AG04449 (cell line): ENCODE measurements around the gene GPR31.
"Not testable (repeated sequence)": the region's sequence is repeated elsewhere in the genome, so short reads cannot be mapped to it uniquely, and the experiment has no call there.

ENCODE experiments used
- CTCF ChIA-PET: fragments of 350-600 bp; formaldehyde crosslinking; extraction: SDS; loops from one replicate; lab custom pipeline; 2021; ENCODE audit warnings: antibody characterized with exemption; lab: Yijun Ruan, JAX
- POLR2A ChIA-PET: fragments of 400-600, 350-600 bp; formaldehyde crosslinking; extraction: SDS; loops from one replicate; lab custom pipeline; 2020; ENCODE audit warnings: antibody characterized with exemption, inconsistent platforms; lab: Yijun Ruan, JAX
- DNase-seq: peaks from one replicate; pipeline ENCODE4 v3.0.0-alpha.2; 2010; ENCODE audit warnings: low read depth, low spot score
- H3K4me3 ChIP-seq: 2 replicates; pipeline ENCODE4 v1.5.1; 2011; ENCODE audit warnings: low read depth, mild to moderate bottlenecking, control low read depth, low read length
- TF ChIP-seq, protein P1 (sequence below): IDR thresholded peaks from one replicate; pipeline ENCODE4 v1.5.1; 2011; ENCODE audit warnings: mild to moderate bottlenecking, moderate library complexity, low read length, control low read depth, inconsistent platforms; ENCODE audit not compliant: insufficient read depth; ENCODE audit errors: missing control alignments

Gene GPR31, protein sequence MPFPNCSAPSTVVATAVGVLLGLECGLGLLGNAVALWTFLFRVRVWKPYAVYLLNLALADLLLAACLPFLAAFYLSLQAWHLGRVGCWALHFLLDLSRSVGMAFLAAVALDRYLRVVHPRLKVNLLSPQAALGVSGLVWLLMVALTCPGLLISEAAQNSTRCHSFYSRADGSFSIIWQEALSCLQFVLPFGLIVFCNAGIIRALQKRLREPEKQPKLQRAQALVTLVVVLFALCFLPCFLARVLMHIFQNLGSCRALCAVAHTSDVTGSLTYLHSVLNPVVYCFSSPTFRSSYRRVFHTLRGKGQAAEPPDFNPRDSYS

GRCh38 chr6:167157863-167158262 is at the start of gene GPR31:
GPR31 (minus strand) TSS chr6:167157980; CDS start chr6:167157831, 149 bp downstream.
- TF ChIP-seq, protein P1, sequence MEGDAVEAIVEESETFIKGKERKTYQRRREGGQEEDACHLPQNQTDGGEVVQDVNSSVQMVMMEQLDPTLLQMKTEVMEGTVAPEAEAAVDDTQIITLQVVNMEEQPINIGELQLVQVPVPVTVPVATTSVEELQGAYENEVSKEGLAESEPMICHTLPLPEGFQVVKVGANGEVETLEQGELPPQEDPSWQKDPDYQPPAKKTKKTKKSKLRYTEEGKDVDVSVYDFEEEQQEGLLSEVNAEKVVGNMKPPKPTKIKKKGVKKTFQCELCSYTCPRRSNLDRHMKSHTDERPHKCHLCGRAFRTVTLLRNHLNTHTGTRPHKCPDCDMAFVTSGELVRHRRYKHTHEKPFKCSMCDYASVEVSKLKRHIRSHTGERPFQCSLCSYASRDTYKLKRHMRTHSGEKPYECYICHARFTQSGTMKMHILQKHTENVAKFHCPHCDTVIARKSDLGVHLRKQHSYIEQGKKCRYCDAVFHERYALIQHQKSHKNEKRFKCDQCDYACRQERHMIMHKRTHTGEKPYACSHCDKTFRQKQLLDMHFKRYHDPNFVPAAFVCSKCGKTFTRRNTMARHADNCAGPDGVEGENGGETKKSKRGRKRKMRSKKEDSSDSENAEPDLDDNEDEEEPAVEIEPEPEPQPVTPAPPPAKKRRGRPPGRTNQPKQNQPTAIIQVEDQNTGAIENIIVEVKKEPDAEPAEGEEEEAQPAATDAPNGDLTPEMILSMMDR: no peak
- CTCF ChIA-PET: no interaction called here
- POLR2A ChIA-PET: no interaction called here
- DNase-seq: no peak
- H3K4me3 ChIP-seq: no peak within 1 kb of the TSS

GRCh38 chr6:167207527-167207926 is 49.7 kb upstream of the GPR31 start:
- ChIA-PET POLR2A (no interaction called here), CTCF (no interaction called here)
- TF ChIP-seq, protein P1: no peak
- H3K4me3 ChIP-seq: no peak overlapping the region
- DNase-seq: no peak

- POLR2A ChIA-PET, H3K4me3 ChIP-seq, CTCF ChIA-PET, DNase-seq: not testable (repeated sequence)
These were observed 47.5 kb upstream of the GPR31 start for GRCh38 chr6:167205316-167205715.

DNA sequence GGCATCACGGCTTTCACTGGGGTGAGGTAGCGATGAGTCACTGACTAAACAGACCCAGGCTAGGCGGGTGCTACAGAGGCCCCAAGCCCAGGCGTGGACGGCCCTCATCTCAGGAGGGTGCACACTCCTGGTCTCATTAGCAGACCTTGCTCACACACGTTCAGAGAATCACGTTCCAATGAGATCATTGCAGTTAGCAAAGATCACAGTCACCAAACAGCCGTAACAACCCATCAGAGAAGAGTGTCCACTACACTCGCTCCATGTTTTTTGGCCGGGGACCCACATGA is 46.2 kb upstream of the GPR31 start:
- POLR2A ChIA-PET, H3K4me3 ChIP-seq, CTCF ChIA-PET, DNase-seq: not testable (repeated sequence)

GRCh38 chr6:167203261-167204058 is 45.7 kb upstream of the GPR31 start:
- CTCF ChIA-PET: interaction anchor here (1.2 kb wide), 1 partner anchor 88 kb away, joined by 3 read pairs; the partner anchor contains the start of gene UNC93A
- DNase-seq, H3K4me3 ChIP-seq, POLR2A ChIA-PET: not testable (repeated sequence)

DNA sequence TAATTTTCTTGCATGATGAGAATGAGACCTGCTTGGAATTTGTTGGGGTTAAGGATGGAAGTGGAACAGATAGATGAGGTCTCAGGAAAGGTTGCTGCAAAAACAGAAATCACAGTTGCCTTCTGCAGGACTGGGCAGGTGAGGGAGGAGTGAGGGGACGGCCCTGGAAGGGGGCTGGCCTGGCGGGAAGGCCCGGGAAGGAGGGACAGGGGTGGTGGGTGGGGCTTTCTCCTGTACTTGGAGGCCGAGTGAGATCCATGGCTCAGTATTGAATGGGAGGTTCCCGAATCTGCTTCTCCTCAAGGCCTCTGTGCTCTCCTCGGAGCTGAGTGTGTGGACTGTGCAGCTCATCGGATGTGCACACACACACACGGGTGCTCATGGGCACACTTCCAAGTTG is 44.8 kb upstream of the GPR31 start:
- CTCF ChIA-PET: interaction anchor here (1.2 kb wide), 1 partner anchor 89 kb away, joined by 3 read pairs; the partner anchor contains the start of gene UNC93A
- POLR2A ChIA-PET, DNase-seq, H3K4me3 ChIP-seq: not testable (repeated sequence)

DNA sequence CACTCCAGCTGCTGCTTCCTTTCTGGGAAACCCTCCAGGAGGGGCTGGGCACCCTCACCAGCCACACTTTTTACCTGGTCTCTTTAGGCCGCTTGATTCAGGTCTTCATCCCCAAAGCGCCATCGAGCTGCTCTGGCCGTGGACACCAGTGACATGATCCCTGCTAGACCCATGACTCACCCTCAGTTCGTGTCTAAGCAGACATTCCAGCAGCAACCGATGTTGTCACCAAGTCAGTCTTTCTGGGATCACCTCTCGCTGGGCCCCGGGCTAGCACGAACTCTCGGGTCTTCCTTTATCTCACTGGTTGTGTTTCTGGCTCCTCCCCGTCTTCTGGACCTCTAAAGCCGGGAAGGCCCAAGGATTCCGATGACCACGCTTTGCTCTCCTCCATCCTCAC is 43.0 kb upstream of the GPR31 start:
- TF ChIP-seq, protein P1: no peak
- no peak for DNase-seq
- POLR2A ChIA-PET: no interaction called here

GRCh38 chr6:167195941-167196610 is 38.3 kb upstream of the GPR31 start:
- POLR2A ChIA-PET, DNase-seq, H3K4me3 ChIP-seq, CTCF ChIA-PET: not testable (repeated sequence)

More for the DNA sequence above, 43.0 kb upstream of the GPR31 start:
- CTCF ChIA-PET: no interaction called here
- no peak overlapping the region for H3K4me3 ChIP-seq

- CTCF ChIA-PET, H3K4me3 ChIP-seq: not testable (repeated sequence)
These were observed 35.8 kb upstream of the GPR31 start for GRCh38 chr6:167193515-167194125.

GRCh38 chr6:167191043-167191583 is 33.3 kb upstream of the GPR31 start:
- CTCF ChIA-PET, POLR2A ChIA-PET: not testable (repeated sequence)

More at GRCh38 chr6:167193515-167194125, 35.8 kb upstream of the GPR31 start:
- DNase-seq, POLR2A ChIA-PET: not testable (repeated sequence)

GRCh38 chr6:167187275-167187674 is 29.5 kb upstream of the GPR31 start:
- POLR2A ChIA-PET, DNase-seq, H3K4me3 ChIP-seq, CTCF ChIA-PET: not testable (repeated sequence)

More at GRCh38 chr6:167191043-167191583, 33.3 kb upstream of the GPR31 start:
- DNase-seq, H3K4me3 ChIP-seq: not testable (repeated sequence)

- H3K4me3 ChIP-seq, DNase-seq, POLR2A ChIA-PET, CTCF ChIA-PET: not testable (repeated sequence)
These were observed 27.3 kb upstream of the GPR31 start for GRCh38 chr6:167185101-167185500.
